ENCODE measurements around the gene TTC22.

- TF ChIP-seq, protein P1, sequence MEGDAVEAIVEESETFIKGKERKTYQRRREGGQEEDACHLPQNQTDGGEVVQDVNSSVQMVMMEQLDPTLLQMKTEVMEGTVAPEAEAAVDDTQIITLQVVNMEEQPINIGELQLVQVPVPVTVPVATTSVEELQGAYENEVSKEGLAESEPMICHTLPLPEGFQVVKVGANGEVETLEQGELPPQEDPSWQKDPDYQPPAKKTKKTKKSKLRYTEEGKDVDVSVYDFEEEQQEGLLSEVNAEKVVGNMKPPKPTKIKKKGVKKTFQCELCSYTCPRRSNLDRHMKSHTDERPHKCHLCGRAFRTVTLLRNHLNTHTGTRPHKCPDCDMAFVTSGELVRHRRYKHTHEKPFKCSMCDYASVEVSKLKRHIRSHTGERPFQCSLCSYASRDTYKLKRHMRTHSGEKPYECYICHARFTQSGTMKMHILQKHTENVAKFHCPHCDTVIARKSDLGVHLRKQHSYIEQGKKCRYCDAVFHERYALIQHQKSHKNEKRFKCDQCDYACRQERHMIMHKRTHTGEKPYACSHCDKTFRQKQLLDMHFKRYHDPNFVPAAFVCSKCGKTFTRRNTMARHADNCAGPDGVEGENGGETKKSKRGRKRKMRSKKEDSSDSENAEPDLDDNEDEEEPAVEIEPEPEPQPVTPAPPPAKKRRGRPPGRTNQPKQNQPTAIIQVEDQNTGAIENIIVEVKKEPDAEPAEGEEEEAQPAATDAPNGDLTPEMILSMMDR (IDR thresholded peaks at IDR 0.05), result no peak
- no peak for TF ChIP-seq POLR2AphosphoS5 (IDR thresholded peaks at IDR 0.05; ENCODE audit: low read depth, low read length)
- TF ChIP-seq SIN3A (IDR thresholded peaks at IDR 0.05; ENCODE audit: borderline replicate concordance, insufficient read depth, low read depth, low read length), result no peak
These were observed 18.5 kb downstream of the TTC22 start for GRCh38 chr1:54782588-54782987.

Data from Panc1 (cell line).